CD8-positive, alpha-beta memory T cell (primary cell): ENCODE data around the gene GMDS. TPM values are rescaled to one million over a fixed set of nuclear protein-coding genes. Genes with fewer than 3 reads are reported as not detected.

ENCODE experiments used
- CTCF ChIA-PET: fragments of 350-600 bp; sonication (Branson Sonifier 250); formaldehyde crosslinking; loops from one replicate; lab custom pipeline; 2021; ENCODE audit warnings: antibody characterized with exemption; lab: Charles Lee
- POLR2A ChIA-PET: fragments of 350-600 bp; sonication (Branson Sonifier 250); formaldehyde crosslinking; loops from one replicate; lab custom pipeline; 2021; ENCODE audit warnings: antibody characterized with exemption; lab: Charles Lee
- DNase-seq, 5 donors: peaks; one replicate each; pipeline versions ENCODE4 v3.0.0 to v3.0.0-alpha.2; 2020 to 2022; ENCODE audit warnings: mixed read lengths in 1 of 5
- H3K27ac ChIP-seq: one replicate; pipeline ENCODE4 v1.7.0; 2013; ENCODE audit warnings: low read depth, mild to moderate bottlenecking, low read length, moderate library complexity
- H3K27me3 ChIP-seq: 2 replicates; pipeline ENCODE4 v1.7.0; 2013; ENCODE audit warnings: low read length, mild to moderate bottlenecking; ENCODE audit not compliant: insufficient read depth, poor library complexity, severe bottlenecking
- H3K36me3 ChIP-seq: 2 replicates; pipeline ENCODE4 v1.7.0; 2013; ENCODE audit warnings: mild to moderate bottlenecking, low read length, moderate library complexity; ENCODE audit not compliant: insufficient read depth
- H3K4me1 ChIP-seq: 2 replicates; pipeline ENCODE4 v1.7.0; 2013; ENCODE audit warnings: mild to moderate bottlenecking, low read length, moderate library complexity; ENCODE audit not compliant: insufficient read depth
- H3K4me3 ChIP-seq: 2 replicates; pipeline ENCODE4 v1.7.0; 2013; ENCODE audit warnings: mild to moderate bottlenecking, low read length
- H3K9me3 ChIP-seq: 2 replicates; pipeline ENCODE4 v1.7.0; 2013; ENCODE audit warnings: mild to moderate bottlenecking, low read length
- H3K27ac Mint-ChIP-seq, 8 donors: one replicate each; pipeline ENCODE4 v1.8.0; 2020 to 2021; ENCODE audit warnings: mixed read lengths in 8 of 8, mild to moderate bottlenecking in 6 of 8, inconsistent platforms in 3 of 8, moderate library complexity in 3 of 8
- H3K27me3 Mint-ChIP-seq, 2 donors: one replicate each; pipeline ENCODE4 v1.8.0; 2020 to 2021; ENCODE audit warnings: mixed read lengths in 2 of 2, mild to moderate bottlenecking in 1 of 2, moderate library complexity in 1 of 2
- H3K36me3 Mint-ChIP-seq, 3 donors: one replicate each; pipeline ENCODE4 v1.8.0; 2020 to 2021; ENCODE audit warnings: mixed read lengths in 3 of 3, inconsistent platforms in 1 of 3, mild to moderate bottlenecking in 1 of 3
- H3K4me1 Mint-ChIP-seq, 3 donors: one replicate each; pipeline ENCODE4 v1.8.0; 2020 to 2021; ENCODE audit warnings: mixed read lengths in 3 of 3, inconsistent platforms in 1 of 3, mild to moderate bottlenecking in 1 of 3
- H3K4me3 Mint-ChIP-seq, 7 donors: one replicate each; pipeline ENCODE4 v1.8.0; 2020 to 2021; ENCODE audit warnings: mixed read lengths in 7 of 7, mild to moderate bottlenecking in 6 of 7, moderate library complexity in 4 of 7, inconsistent platforms in 2 of 7
- H3K9me3 Mint-ChIP-seq, 5 donors: one replicate each; pipeline ENCODE4 v1.8.0; 2020 to 2022; ENCODE audit warnings: mixed read lengths in 5 of 5, mild to moderate bottlenecking in 3 of 5, moderate library complexity in 2 of 5, inconsistent platforms in 1 of 5
- polyA plus RNA-seq: library from polyadenylated mRNA; unstranded; fragments of 300-500 nt; fragmentation: Illumina TruSeq; gene quantifications from one replicate; pipeline ENCODE4 v1.2.3, GENCODE V29; 2021
- total RNA-seq, 2 experiments: library from RNA; stranded (reverse); gene quantifications; one replicate each; pipeline ENCODE4 v1.2.3, GENCODE V29; 2021

Gene GMDS
- total and polyA plus RNA-seq, 3 experiments from 2014 or later: 16.4 to 33.4 (median 28.6) TPM

DNA sequence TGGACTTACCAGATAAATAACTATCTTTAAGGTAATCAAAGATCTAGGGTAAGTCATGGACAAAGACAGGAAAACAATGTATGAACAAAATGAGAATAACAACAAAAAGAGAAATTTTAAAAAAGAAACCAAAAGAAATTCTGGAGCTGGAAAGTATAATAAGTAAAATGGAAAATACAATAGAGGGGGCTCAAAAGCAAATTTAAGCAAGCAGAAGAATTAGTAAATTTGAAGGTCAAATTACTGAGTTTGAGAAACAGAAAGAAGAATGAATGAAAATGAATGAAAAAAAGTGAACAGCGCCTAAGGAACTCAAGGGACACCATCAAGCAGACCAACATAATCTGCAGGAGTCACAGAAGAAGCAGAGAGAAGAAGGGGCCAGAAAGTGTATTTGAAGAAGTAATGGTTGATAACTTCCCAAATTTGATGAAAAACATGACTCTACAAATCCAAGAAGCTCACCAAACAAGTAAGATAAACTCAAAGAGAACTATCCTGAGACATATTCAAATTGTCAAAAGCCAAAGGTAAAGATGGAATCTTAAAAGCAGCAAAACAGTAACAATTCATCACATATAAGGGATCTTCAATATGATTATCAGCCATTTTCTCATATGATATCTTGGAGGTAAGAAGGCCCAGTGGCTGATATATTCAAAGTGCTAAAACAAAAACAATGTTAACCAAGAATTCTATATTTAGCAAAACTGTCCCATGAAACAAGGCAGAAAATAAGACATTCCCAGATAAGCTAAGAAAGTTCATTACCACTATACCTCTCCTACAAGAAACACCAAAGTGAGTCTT is 417.2 kb downstream of the GMDS start:
- Histone ChIP-seq H3K27me3 (no peaks in the 10 kb centered on the region), H3K27ac (no peak overlapping the region), H3K4me1 (no peaks in the 10 kb centered on the region), H3K36me3 (no peaks in the 10 kb centered on the region), H3K4me3 (no peak overlapping the region), H3K9me3 (no peaks in the 10 kb centered on the region)
- no peaks in the 10 kb centered on the region for H3K27me3 Mint-ChIP-seq
- H3K36me3 Mint-ChIP-seq: peaks cover 15 to 66% (median 24%) of the 10 kb centered on the region in 3 donors
- ChIA-PET CTCF (no interaction called here), POLR2A (no interaction called here)
- no peak overlapping the region for H3K27ac Mint-ChIP-seq
- peaks cover 0 to 1% (median 0%) of the 10 kb centered on the region in 3 donors for H3K4me1 Mint-ChIP-seq
- no peak overlapping the region for H3K4me3 Mint-ChIP-seq
- H3K9me3 Mint-ChIP-seq: peaks cover 21 to 30% (median 25%) of the 10 kb centered on the region in 5 donors
- no peak for DNase-seq

DNA sequence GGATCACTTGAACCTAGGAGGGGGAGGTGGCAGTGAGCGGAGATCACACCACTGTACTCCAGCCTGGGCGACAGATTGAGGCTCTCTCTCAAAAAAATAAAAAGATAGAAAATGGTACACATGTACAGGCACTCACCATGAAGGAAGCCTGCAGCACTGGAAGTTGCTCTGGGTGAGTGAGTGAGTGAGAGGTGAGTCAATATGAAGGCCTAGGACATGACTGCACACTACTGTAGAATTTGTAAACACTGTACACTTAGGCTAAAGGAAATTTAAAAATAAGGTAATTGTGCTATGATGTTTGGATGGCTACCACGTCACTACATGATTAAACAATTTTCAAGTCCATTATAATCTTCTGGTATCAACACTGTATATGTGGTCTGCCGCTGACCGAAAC is 419.5 kb downstream of the GMDS start:
- ChIA-PET POLR2A (no interaction called here), CTCF (no interaction called here)
- Mint-ChIP-seq H3K27me3 (no peaks in the 10 kb centered on the region), H3K9me3 (peaks cover 21 to 30% (median 25%) of the 10 kb centered on the region in 5 donors), H3K27ac (no peak overlapping the region), H3K36me3 (peaks cover 14 to 50% (median 19%) of the 10 kb centered on the region in 3 donors), H3K4me3 (no peak overlapping the region), H3K4me1 (peaks cover 0 to 1% (median 0%) of the 10 kb centered on the region in 3 donors)
- Histone ChIP-seq H3K9me3 (no peaks in the 10 kb centered on the region), H3K4me1 (no peaks in the 10 kb centered on the region), H3K36me3 (no peaks in the 10 kb centered on the region), H3K27ac (no peak overlapping the region), H3K27me3 (no peaks in the 10 kb centered on the region), H3K4me3 (no peak overlapping the region)
- DNase-seq: no peak

DNA sequence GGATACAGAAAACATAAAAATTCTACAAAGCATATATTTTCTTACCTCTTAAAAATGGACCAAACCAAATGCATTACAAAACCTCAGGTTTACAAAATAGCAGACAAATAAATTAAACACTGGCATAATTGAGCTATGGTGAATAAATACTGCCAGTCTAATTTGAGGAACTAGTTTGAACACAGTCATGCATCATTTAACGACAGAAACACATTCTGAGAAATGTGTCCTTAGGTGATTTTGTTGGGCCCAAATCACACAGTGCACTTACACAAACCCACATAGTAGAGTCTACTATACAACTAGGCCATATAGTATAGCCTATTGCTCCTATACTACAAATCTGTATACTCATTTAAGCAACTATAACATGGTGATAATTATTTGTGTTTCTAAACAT is 420.1 kb downstream of the GMDS start:
- H3K9me3 ChIP-seq: no peaks in the 10 kb centered on the region
- Mint-ChIP-seq H3K4me3 (no peak overlapping the region), H3K4me1 (peaks cover 0 to 1% (median 0%) of the 10 kb centered on the region in 3 donors), H3K27me3 (no peaks in the 10 kb centered on the region), H3K9me3 (peaks cover 19 to 29% (median 24%) of the 10 kb centered on the region in 5 donors), H3K27ac (no peak overlapping the region), H3K36me3 (peaks cover 14 to 43% (median 17%) of the 10 kb centered on the region in 3 donors)
- POLR2A ChIA-PET: no interaction called here
- H3K27ac ChIP-seq: no peak overlapping the region
- H3K4me3 ChIP-seq: no peak overlapping the region
- CTCF ChIA-PET: no interaction called here
- no peaks in the 10 kb centered on the region for H3K36me3 ChIP-seq
- H3K4me1 ChIP-seq: no peaks in the 10 kb centered on the region
- DNase-seq: no peak
- no peaks in the 10 kb centered on the region for H3K27me3 ChIP-seq

DNA sequence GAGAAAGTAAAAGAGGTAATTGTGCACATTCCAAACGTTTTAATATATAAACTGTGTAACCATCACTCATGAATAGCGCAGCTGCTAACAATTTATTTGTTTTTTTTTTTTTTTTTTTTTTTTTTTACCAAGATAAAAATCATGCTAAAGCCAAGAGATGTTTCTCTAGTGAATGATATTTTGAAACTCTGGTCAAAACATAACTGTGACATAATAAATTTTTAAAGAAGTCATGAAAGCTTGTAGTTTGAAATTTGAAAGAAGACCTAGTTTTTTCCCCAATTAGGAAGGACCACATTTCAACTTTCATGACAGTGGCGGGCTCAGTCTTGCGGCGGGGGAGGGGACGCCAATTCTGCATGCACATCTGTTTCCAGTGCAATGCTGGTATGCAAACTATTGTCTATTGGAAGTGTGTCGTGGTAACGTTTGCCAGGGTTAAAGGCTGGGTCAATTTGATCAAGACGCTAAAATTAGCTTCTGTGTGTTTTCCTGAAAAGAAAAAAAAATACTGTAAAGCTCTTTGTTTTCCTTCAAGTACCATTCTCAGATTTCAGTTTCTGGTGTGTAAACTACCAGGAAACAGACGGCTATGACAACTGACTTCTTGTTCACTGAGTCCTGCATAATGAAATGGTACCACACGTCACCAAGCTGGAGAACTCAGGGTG is 423.8 kb downstream of the GMDS start:
- H3K4me1 Mint-ChIP-seq: peaks cover 0 to 1% (median 0%) of the 10 kb centered on the region in 3 donors
- peaks cover 0 to 24% (median 8%) of the 10 kb centered on the region in 3 donors for H3K36me3 Mint-ChIP-seq
- H3K4me3 ChIP-seq: no peak overlapping the region
- POLR2A ChIA-PET: no interaction called here
- peaks cover 0 to 3% (median 0%) of the 10 kb centered on the region in 5 donors for H3K9me3 Mint-ChIP-seq
- H3K27ac ChIP-seq: no peak overlapping the region
- no peak overlapping the region for H3K4me3 Mint-ChIP-seq
- H3K4me1 ChIP-seq: no peaks in the 10 kb centered on the region
- H3K27me3 Mint-ChIP-seq: no peaks in the 10 kb centered on the region
- DNase-seq: no peak
- no peaks in the 10 kb centered on the region for H3K36me3 ChIP-seq
- no peaks in the 10 kb centered on the region for H3K27me3 ChIP-seq
- no peaks in the 10 kb centered on the region for H3K9me3 ChIP-seq
- H3K27ac Mint-ChIP-seq: no peak overlapping the region
- CTCF ChIA-PET: no interaction called here

DNA sequence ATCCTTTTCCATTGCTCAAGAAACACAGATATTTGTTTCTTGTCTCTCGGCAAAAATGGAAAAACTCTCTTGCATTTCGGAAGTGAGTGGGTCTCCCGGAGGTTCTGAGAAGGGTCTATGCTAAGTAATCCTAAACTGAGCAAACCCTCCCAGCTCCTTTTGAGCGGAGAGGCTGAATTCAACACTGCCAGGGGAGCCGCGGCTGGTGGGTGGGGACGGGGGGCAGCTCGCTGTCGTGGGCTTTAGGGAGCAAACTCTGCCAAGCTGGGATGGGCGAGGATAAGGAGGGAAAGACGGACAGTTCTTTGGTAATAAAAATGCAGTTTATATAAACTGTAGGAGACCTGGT is 424.3 kb downstream of the GMDS start:
- peaks cover 0 to 19% (median 8%) of the 10 kb centered on the region in 3 donors for H3K36me3 Mint-ChIP-seq
- H3K9me3 Mint-ChIP-seq: no peaks in the 10 kb centered on the region
- DNase-seq: no peak
- H3K4me3 Mint-ChIP-seq: no peak overlapping the region
- Histone ChIP-seq H3K27ac (no peak overlapping the region), H3K4me1 (no peaks in the 10 kb centered on the region), H3K36me3 (no peaks in the 10 kb centered on the region), H3K27me3 (no peaks in the 10 kb centered on the region), H3K4me3 (no peak overlapping the region), H3K9me3 (no peaks in the 10 kb centered on the region)
- H3K27ac Mint-ChIP-seq: no peak overlapping the region
- H3K27me3 Mint-ChIP-seq: no peaks in the 10 kb centered on the region
- CTCF ChIA-PET: no interaction called here
- peaks cover 0 to 1% (median 0%) of the 10 kb centered on the region in 3 donors for H3K4me1 Mint-ChIP-seq
- POLR2A ChIA-PET: no interaction called here

DNA sequence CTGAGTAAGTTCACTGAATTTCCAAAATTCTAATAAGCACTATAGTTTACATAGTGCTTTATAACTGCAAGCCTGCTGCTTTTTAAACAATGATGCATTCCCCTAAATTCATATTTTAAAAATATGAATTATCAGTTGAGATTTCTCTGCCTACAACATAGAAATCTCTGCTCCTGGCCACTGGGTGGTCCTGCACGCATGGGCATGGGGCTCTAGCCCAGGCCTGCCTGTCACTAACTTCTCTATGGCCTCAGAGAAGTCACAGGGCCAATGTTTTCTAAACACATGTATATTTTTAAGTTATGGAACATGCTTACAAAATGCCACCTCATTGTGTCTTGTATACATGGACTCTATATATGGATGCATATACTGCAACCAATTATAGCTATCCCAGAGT is 424.7 kb downstream of the GMDS start:
- ChIA-PET CTCF (no interaction called here), POLR2A (no interaction called here)
- Mint-ChIP-seq H3K9me3 (no peaks in the 10 kb centered on the region), H3K4me3 (no peak overlapping the region), H3K4me1 (peaks cover 0 to 1% (median 0%) of the 10 kb centered on the region in 3 donors), H3K27ac (no peak overlapping the region), H3K36me3 (peaks cover 0 to 15% (median 8%) of the 10 kb centered on the region in 3 donors), H3K27me3 (no peaks in the 10 kb centered on the region)
- Histone ChIP-seq H3K4me3 (no peak overlapping the region), H3K27me3 (no peaks in the 10 kb centered on the region), H3K9me3 (no peaks in the 10 kb centered on the region), H3K27ac (no peak overlapping the region), H3K4me1 (no peaks in the 10 kb centered on the region), H3K36me3 (no peaks in the 10 kb centered on the region)
- DNase-seq: no peak

DNA sequence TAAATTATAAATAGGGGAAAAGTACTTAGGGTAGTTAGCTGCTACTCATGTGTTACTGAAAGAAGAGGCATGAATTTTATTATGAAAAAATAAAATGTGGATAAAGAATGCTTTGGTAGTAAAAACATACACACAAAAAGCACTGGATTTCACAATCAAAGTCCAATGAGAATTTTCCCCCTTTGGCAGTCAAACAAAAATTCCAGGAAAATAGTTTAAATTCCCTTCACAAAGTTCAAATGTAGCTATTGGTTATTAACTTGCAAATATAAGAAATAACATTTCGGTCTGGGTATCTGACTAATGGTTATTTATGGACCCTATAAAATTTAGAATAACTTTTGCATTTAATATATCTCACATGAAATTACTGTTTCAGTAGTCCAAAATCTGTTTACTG is 425.2 kb downstream of the GMDS start:
- H3K27ac Mint-ChIP-seq: no peak overlapping the region
- DNase-seq: no peak
- peaks cover 0 to 1% (median 0%) of the 10 kb centered on the region in 3 donors for H3K4me1 Mint-ChIP-seq
- H3K4me3 Mint-ChIP-seq: no peak overlapping the region
- H3K27ac ChIP-seq: no peak overlapping the region
- POLR2A ChIA-PET: no interaction called here
- H3K9me3 ChIP-seq: no peaks in the 10 kb centered on the region
- H3K36me3 ChIP-seq: no peaks in the 10 kb centered on the region
- H3K9me3 Mint-ChIP-seq: no peaks in the 10 kb centered on the region
- peaks cover 0 to 9% (median 8%) of the 10 kb centered on the region in 3 donors for H3K36me3 Mint-ChIP-seq
- no peak overlapping the region for H3K4me3 ChIP-seq
- H3K27me3 Mint-ChIP-seq: no peaks in the 10 kb centered on the region
- no peaks in the 10 kb centered on the region for H3K27me3 ChIP-seq
- CTCF ChIA-PET: no interaction called here
- H3K4me1 ChIP-seq: no peaks in the 10 kb centered on the region

DNA sequence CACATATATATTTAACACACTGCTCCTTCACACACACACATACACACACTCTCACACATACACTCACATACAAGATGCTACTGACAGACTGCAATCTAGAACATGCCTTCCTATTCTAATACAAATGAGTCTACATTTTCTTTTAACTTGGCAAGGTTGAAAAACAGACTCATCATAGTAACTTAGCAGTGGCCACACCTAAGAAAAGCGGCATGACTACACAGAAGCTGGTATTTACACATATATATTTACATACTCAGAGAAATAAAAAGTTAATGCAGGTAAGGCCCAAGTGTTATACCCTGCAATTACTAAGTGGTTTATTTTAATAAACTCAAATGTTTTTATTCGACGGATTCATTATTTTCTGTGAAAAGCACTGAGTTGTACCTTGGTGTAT is 426.4 kb downstream of the GMDS start:
- no peaks in the 10 kb centered on the region for H3K9me3 Mint-ChIP-seq
- no peak overlapping the region for H3K4me3 Mint-ChIP-seq
- Histone ChIP-seq H3K4me1 (no peaks in the 10 kb centered on the region), H3K9me3 (no peaks in the 10 kb centered on the region), H3K36me3 (no peaks in the 10 kb centered on the region), H3K27me3 (no peaks in the 10 kb centered on the region), H3K27ac (no peak overlapping the region), H3K4me3 (no peak overlapping the region)
- H3K36me3 Mint-ChIP-seq: peaks cover 0 to 4% (median under 1%) of the 10 kb centered on the region in 3 donors
- H3K4me1 Mint-ChIP-seq: peaks cover 0 to 1% (median 0%) of the 10 kb centered on the region in 3 donors
- no peaks in the 10 kb centered on the region for H3K27me3 Mint-ChIP-seq
- ChIA-PET CTCF (no interaction called here), POLR2A (no interaction called here)
- no peak for DNase-seq
- no peak overlapping the region for H3K27ac Mint-ChIP-seq
